GM18861 (cell line): ENCODE results near the gene PTGFRN.

Experiments used
- ATAC-seq: cut with Tn5 transposase; IDR thresholded peaks from one replicate; pipeline ENCODE4 v1.9.1; 2021; ENCODE audit not compliant: unreplicated experiment

Gene PTGFRN

DNA sequence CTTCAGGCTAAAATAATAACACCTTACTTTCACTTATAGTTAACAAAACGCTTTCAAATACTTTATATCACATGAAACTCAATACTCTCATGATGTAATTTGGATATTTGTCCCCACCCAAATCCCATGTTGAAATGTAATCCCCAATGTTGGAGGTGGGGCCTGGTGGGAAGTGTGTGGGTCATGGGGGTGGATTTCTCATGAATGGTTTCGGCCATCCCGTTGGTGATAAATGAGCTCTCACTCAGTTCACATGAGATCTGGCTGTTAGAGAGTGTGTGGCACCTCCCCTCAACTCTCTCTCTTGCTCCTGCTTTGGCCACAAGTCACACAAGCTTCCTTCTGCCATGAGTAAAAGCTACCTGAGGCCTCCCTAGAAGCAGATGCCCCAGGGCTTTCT is 22.5 kb upstream of the PTGFRN start:
- ATAC-seq: no peak

- no peak for ATAC-seq
Measured at GRCh38 chr1:116889380-116889779, 20.3 kb upstream of the PTGFRN start.

DNA sequence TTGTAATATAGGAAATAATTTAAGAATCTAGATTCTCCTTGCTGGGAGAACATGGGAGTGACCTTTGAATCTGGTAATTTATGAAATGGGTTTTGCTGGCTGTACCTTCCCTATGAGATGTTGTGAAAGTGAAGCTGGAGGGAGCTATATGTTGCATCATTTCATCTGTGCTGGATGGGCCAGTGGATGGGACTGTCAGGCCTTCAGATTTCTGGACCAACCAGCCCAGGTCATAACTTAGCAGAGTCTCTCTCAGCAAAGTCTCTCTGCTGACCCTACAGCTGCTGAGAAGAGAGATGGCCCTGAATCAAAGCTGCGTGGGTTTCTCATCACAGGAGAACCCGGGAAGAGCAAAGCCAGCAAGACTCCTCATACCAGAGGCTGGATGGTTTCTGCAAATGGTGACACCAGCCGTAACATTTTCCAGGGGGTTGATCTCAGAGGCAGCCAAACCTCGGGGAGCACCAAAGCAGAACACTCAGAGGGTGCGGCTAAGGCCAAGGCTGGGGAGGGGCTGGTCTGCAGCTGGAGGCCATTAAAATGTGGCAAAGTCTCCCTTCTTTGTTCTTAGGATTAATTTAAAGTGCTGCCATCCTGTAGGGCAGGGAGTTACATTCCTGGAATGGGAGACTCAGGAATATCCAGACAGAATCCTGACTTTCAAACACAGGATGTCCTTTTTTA is 18.2 kb upstream of the PTGFRN start:
- no peak for ATAC-seq

- no peak for ATAC-seq
Measured at GRCh38 chr1:116895073-116895472, 14.6 kb upstream of the PTGFRN start.

DNA sequence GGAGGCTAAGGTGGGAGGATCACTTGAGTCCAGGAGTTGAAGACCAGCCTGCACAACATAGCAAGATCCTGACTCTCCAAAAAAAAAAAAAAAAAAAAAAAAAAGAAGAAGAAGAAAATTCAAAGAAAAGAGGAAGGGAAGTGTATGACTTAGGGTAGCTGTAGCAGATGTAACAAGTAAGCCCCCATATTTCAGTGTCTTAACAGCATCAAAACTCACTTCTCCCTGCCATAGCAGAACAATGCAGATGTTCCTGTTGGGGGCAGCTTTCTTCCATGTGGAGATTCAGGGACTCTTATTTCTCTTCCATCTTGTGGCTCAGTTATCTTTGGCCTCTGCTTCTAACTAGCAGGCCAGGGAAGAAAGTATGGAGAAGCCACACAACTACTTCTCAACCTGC is 10.2 kb upstream of the PTGFRN start:
- no peak for ATAC-seq

DNA sequence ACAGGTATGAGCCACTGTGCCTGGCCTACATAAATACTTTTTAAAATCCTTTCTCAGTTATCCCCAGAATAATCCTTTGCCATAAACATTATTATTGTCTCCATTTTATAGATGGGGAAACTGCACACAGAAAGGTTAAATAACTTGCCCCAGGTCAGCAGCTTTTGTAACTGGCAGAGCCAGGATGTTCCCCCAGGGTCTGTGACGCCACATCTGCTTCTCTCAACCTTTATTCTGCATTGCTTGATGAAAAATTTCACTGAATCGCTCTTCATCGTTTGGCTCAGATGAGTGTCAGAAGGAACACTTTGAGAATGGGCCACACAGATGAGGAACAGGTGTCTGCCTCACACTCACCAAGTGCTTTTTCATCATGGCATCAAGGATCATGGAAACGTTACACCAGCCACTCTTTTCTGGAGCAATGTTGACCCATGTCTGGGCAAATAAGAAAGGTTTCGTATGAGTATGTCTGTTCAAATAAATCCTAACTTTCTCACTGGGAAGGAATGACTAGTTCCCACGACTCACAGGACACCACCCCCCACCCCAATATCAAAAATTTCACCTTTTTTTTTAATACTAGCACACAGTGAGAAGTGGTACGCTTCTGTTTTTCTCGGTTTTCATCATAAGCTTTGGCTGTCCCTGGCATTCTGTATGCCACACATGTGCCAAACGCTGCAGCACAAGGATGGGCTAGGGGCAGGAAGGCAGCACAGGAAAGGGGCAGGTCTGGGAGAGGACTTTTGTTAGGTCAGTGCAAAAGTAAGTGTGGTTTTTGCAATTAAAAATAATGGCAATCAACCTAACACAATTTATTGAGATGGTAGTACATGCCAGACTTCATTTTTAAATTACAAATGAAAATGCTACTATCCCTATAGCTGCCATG is 9.0 kb upstream of the PTGFRN start:
- no peak for ATAC-seq

DNA sequence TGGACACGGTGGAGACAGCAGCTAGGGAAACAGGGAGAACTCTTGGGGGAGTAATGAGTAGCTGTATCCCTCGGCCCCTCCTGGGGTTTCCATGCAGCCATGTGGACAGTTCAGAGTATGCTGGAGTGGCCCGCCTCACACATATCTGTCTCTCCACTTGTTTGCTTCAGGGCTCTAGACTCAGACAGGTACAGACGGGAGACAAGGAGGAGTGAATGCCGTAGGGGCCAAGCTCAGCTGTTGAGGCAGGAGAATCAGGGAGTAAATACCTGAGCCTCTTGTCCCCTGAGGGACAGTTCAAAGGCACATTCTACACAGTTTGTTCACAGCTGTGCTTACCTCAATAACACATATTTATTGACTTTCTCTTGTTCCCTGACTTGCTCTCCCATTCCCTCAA is 7.7 kb upstream of the PTGFRN start:
- ATAC-seq: no peak

DNA sequence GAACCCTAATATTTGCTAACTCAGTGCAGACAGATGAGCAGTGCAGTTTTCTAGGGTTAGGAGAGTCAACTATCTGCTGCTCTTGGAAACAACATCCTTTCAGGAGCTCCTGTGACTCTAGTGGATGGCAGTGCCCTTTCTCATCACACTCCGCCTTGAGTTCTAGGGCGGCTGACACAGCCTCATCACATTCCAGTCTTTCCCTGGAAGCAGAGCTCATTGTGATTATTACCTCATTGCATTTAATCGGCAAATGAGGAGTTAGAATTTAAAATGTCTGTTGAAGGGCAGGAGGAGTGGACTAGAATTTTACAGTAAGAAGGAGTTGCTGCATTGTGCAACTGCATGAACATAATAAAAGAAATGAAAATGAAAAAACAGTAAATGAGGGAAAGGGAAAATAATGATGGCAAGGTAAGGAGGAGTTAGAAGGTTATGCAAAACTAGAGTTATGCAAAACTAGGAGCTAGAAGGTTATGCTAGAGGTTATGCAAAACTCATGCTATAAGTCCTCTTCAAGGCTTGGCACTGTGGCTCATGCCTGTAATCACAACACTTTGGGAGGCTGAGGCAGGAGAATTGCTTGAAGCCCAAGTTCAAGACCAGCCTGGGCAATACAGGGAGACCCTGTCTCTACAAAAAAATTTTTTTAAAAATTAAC is 6.9 kb upstream of the PTGFRN start:
- ATAC-seq: no peak

DNA sequence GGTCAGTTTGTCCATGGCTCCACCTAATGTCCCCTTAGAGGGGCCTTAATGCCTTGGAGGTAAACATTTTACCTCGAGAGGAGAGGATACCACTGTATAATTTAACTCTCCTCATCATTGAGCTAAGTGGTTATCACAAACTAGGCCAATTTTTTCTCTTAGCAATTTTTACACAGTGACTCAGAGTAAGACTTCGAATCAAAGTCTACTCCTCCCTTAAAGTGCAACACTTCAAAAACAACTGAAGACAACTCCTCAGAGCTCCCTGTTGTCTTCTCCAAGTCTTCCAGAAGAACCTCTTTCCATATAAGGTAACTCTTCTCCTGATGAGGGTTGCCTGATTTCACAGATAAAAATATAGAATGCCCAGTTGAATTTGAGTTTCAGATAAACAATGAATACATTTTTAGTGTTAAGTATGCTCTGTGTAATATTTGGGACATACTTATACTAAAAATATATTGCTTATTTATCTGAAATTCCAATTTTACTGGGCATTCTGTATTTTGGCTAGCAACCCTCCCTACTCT is 4.9 kb upstream of the PTGFRN start:
- ATAC-seq: no peak

GRCh38 chr1:116906812-116907211 is 2.9 kb upstream of the PTGFRN start:
- ATAC-seq: no peak

DNA sequence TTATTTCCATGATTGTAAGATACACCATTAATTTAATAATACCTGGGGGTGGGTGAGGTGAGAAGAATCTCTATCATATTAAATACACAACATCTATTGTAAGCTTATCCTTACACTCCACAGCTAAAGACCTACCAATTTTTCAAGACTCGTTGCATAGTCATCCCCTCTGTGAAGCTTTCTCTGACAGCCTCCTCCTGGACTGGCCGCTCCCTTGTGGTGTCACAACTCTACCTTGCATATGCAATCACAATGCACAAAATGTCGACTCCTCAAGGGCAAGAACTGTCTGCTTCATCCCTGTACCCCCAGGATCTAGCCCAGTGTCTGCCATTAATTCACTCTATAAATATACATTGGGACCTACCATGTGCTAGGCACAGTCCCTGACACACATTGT is 2.4 kb upstream of the PTGFRN start:
- ATAC-seq: no peak

GRCh38 chr1:116908266-116908665 is 1.4 kb upstream of the PTGFRN start:
- ATAC-seq: no peak

GRCh38 chr1:116908820-116909511 is 750 bp upstream of the PTGFRN start:
- ATAC-seq: no peak

DNA sequence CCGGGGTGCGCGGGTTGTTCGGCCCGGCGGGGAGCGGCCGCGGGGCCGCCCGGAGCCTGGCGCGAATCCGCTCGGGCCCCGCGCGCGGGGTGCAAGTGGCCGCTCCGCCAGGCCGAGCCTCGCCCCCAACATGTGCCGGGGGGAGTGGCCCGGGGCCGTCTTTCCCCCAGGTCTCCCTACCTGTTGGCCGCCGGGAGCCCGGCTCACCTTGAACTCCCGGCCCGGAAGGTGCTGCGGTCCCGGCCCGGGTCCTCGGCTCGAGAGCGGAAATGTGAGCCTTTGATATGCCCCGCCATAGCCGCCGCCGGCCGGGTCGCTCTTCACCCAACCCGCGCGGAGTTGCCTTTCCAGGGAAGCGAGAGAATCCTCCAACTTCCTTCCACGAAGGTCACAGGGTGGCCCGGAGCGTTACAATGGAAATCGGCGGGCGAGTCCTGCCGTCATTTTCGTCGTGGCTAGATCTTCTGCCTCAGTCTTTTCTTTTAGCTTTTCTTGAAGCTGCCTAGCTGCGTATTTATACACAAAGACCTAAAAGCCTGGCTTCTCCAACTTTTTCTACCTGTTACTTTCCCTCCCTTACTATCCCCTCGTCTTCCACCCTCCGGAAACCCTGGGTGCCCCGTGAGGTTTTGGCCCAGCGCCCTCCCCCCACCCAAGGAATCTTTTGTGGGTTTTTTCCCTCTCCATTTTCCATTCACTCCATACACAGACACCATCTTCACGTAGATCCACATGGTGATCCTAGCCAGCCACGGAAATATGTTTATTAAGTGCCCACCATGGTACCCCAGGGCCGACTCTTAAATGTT is 867 bp downstream of the PTGFRN start:
- ATAC-seq: no peak

DNA sequence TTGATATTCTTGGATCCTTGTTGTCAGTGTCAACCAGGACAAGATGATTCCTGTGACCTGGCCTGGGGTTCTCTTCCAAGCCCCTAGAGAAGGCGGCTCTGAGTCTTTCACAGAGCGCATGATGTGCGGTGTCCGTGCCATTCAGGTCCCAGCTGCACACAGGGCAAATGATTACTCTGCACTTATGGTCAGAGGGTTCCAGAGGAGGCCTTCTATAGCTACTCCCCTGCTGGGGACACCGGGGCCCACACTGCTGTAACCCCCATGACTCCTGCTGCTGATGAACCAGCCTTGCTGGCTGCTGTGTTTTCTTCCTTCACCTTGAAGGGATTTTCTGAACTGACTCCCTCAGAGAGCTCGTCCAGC is 1.5 kb downstream of the PTGFRN start:
- no peak for ATAC-seq

DNA sequence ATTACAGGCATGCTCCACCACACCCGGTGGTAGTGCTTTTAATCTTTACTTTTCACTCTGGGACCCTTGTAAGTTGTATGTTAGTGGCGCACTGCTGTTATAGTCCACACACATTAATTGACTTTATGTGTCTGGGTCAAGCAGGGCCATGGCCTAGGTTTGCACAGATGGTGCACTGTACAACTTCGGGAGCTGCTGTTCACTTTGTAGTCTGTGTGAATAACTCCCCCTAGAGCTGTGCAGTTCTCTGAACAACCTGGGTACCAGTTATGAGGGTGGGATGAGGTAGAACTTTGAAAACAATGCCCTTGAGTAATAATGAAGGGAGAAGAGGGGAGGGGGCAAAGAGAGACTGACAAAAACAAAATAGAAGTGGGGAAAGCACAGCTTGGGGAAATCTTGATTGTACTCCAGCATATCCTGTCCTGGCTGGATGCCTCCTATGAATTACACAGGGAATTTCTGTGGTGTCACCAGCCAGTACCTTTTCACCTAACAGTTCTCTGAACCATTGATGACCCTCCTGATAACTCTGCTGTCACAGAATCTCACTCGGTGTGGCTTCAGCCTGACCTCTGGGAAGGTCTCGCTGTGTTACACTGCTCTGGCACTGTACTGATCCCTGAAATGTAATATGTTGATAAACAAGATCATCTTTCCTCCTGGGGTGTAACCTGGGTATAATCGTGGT is 2.2 kb downstream of the PTGFRN start:
- ATAC-seq: no peak

DNA sequence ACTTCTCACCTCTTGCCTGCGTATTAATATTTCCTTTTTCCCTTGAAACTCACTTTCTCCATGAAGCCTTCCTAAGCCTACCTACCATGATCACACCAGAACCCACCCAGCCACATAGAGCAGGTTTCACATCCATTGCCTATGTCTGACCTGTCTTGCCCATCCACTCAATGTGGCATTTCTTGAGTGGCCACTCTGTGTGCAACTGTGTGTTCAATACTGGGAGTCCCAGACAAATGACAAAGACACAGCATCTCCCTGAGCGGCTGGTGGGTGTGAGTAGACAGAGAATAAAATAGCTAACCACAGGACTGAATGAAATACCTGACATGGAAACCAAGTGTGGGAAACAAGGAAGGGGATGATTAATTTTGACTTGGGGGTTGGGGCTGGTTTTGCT is 3.1 kb downstream of the PTGFRN start:
- ATAC-seq: no peak

GRCh38 chr1:116913941-116914340 is 4.2 kb downstream of the PTGFRN start:
- no peak for ATAC-seq

- ATAC-seq: no peak
Measured at GRCh38 chr1:116914667-116915066, 5.0 kb downstream of the PTGFRN start.
